K562 (cell line): ENCODE data around the gene WASF1. TPM values are rescaled to one million over a fixed set of nuclear protein-coding genes. Genes with fewer than 3 reads are reported as not detected.
A peak's percentile ranks its signal among the peaks of the same experiment; 100 is the strongest.

Source experiments
- ATF7 ChIP-seq: fragments of 450-650 bp; IDR thresholded peaks from 2 replicates; pipeline ENCODE4 v1.7.1; 2014; ENCODE audit warnings: mild to moderate bottlenecking, moderate library complexity
- FOXM1 ChIP-seq, 2 experiments: fragments of 450-650 bp in 1 of 2; sonication (generic) in 1 of 2; formaldehyde crosslinking in 1 of 2; IDR thresholded peaks; 2 replicates each; pipeline versions ENCODE4 v1.6.1 to v1.9.0; 2017 to 2022; ENCODE audit warnings: low read depth in 2 of 2, mild to moderate bottlenecking in 2 of 2, missing genetic modification reagents in 1 of 2, moderate library complexity in 1 of 2
- GABPA ChIP-seq: fragments of 200-800 bp; sonication (Bioruptor generic); conservative IDR thresholded peaks from 2 replicates; pipeline ENCODE4 v1.6.1; 2016; ENCODE audit warnings: low read depth, missing genetic modification characterization, missing compliant biosample characterization
- HCFC1 ChIP-seq: IDR thresholded peaks from 2 replicates; pipeline ENCODE4 v1.6.1; 2012; ENCODE audit warnings: low read depth, low read length, improper control_type of control experiment
- KLF1 ChIP-seq: fragments of 450-650 bp; IDR thresholded peaks from 2 replicates; pipeline ENCODE4 v1.6.1; 2016; ENCODE audit warnings: missing genetic modification characterization, missing compliant biosample characterization
- MTA1 ChIP-seq: fragments of 450-650 bp; IDR thresholded peaks from 2 replicates; pipeline ENCODE4 v1.6.1; 2017; ENCODE audit warnings: borderline replicate concordance
- TCF7L2 ChIP-seq: fragments of 150-350 bp; IDR thresholded peaks from 2 replicates; pipeline ENCODE4 v1.6.1; 2016; ENCODE audit warnings: low read depth, mild to moderate bottlenecking, low read length, moderate library complexity
- TEAD1 ChIP-seq, 2 experiments: fragments of 450-650 bp in 1 of 2; sonication (generic) in 1 of 2; formaldehyde crosslinking; IDR thresholded peaks; 2 replicates each; pipeline versions ENCODE4 v1.4.0 to v1.8.0; 2020 to 2022; ENCODE audit warnings: mild to moderate bottlenecking in 2 of 2, missing genetic modification reagents in 1 of 2
- U2AF1 ChIP-seq: fragments of 200-400 bp; formaldehyde crosslinking; optimal IDR thresholded peaks from 2 replicates; pipeline ENCODE3; 2017; ENCODE audit warnings: mild to moderate bottlenecking, low read depth, low read length, moderate library complexity
- polyA plus RNA-seq, 8 experiments: library from polyadenylated mRNA; depleted of rRNA in 4 of 8; stranded (reverse) in 5 of 8; unstranded in 3 of 8; fragments of >200 nt; fragmentation: Nextera tagmentation in 2 of 8; fragmentation: Illumina TruSeq in 1 of 8; extraction: Ambion mirVana in 2 of 8; extraction: Trizol in 1 of 8; gene quantifications; 2 replicates each; pipeline versions ENCODE4 v1.2.1 to v1.2.3, GENCODE V29; 2011 to 2014; ENCODE audit warnings: inconsistent platforms in 1 of 8, missing spikeins in 1 of 8
- total RNA-seq, 7 experiments: library from RNA; depleted of rRNA in 6 of 7; stranded (reverse); fragments of >200 nt in 6 of 7; fragmentation: Illumina TruSeq in 2 of 7; extraction: Trizol in 2 of 7; gene quantifications; 2 replicates each; pipeline versions ENCODE4 v1.2.1 to v1.2.3, GENCODE V29; 2011 to 2021; ENCODE audit warnings: low replicate concordance in 1 of 7
- TF ChIP-seq, protein P1 (sequence below), 3 experiments: fragments of 200-800 bp in 1 of 3; fragments of 250-450 bp in 1 of 3; fragments of 450-650 bp in 1 of 3; sonication (Bioruptor Pico) in 1 of 3; sonication (Bioruptor generic) in 1 of 3; formaldehyde crosslinking in 1 of 3; IDR thresholded peaks; 2 replicates each; pipeline versions ENCODE4 v1.6.1 to v1.8.0; 2016 to 2022; ENCODE audit warnings: mild to moderate bottlenecking in 2 of 3, missing genetic modification characterization in 2 of 3, missing compliant biosample characterization in 1 of 3, moderate library complexity in 1 of 3
- TF ChIP-seq, protein P2 (sequence below): sonication (generic); IDR thresholded peaks from 2 replicates; pipeline ENCODE4 v1.6.1; 2016
- TF ChIP-seq, protein P3 (sequence below): fragments of 200-800 bp; sonication (Bioruptor generic); IDR thresholded peaks from 2 replicates; pipeline ENCODE4 v1.6.1; 2017; ENCODE audit warnings: missing genetic modification characterization, missing compliant biosample characterization
- TF ChIP-seq, protein P4 (sequence below): fragments of 450-650 bp; IDR thresholded peaks from 2 replicates; pipeline ENCODE4 v1.6.1; 2018; ENCODE audit not compliant: partially characterized antibody

Gene WASF1
- total and polyA plus RNA-seq, 9 of the 15 experiments (the other 6 are each of a cell fraction or from before 2014, with no cell fraction given) = 2.1 to 18.2 (median 7.4) TPM

DNA sequence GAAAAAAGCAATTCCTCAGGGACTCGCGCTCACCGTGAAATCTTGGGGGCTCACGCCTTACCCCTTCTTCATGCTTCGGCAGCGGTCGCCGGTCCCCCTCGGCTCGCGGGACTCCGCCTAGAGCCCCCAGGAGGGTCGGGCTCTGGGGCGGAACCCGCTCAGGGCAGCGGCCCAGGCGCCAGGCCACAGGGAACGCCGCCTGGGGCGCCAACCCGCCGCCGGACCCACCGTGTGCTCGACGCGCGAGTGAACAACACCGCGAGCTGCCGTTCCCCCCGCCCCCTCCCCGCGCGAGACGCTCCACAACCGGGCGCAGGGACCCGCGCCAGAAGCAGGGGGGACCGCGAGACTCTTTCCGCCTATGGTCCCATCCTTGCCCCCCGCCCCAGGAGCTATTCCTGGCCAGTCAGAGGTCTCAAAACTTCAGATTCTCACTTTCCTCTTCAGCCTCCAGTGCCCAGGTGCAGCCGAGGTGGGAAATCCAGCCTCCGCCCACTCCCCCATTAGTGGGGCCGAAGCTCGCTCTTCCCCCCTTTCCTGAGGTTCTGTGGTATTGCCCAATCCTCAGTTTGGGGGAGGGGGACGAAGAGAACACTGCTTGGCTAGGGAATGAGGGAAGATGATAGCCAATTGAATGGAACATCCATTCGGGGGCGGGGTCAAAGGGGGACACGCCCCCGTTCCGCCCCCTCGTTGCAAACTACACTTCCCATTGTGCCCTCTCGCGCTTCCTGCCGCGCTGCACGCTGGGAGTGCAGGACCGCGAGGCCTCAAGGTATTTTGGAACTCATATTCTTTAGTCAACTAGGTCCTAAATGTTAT is at the start of gene WASF1 (continued):
- TF ChIP-seq, protein P1, sequence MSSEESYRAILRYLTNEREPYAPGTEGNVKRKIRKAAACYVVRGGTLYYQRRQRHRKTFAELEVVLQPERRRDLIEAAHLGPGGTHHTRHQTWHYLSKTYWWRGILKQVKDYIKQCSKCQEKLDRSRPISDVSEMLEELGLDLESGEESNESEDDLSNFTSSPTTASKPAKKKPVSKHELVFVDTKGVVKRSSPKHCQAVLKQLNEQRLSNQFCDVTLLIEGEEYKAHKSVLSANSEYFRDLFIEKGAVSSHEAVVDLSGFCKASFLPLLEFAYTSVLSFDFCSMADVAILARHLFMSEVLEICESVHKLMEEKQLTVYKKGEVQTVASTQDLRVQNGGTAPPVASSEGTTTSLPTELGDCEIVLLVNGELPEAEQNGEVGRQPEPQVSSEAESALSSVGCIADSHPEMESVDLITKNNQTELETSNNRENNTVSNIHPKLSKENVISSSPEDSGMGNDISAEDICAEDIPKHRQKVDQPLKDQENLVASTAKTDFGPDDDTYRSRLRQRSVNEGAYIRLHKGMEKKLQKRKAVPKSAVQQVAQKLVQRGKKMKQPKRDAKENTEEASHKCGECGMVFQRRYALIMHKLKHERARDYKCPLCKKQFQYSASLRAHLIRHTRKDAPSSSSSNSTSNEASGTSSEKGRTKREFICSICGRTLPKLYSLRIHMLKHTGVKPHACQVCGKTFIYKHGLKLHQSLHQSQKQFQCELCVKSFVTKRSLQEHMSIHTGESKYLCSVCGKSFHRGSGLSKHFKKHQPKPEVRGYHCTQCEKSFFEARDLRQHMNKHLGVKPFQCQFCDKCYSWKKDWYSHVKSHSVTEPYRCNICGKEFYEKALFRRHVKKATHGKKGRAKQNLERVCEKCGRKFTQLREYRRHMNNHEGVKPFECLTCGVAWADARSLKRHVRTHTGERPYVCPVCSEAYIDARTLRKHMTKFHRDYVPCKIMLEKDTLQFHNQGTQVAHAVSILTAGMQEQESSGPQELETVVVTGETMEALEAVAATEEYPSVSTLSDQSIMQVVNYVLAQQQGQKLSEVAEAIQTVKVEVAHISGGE (CRISPR knock-in tag; IDR thresholded peaks at IDR 0.05) = peak in 1 of 3 experiments; percentile 69; a peak in 2 of 6 replicates
- TF ChIP-seq ATF7 (peak; percentile 99), FOXM1 (IDR thresholded peaks at IDR 0.05; ENCODE audit: low read depth) (peak; percentile 47), FOXM1 (CRISPR knock-in tag; IDR thresholded peaks at IDR 0.05; ENCODE audit: low read depth) (no peak), GABPA (tag) (peak; percentile 95), TEAD1 (CRISPR knock-in tag; IDR thresholded peaks at IDR 0.05) (peak in 1 of 2 experiments; percentile 48; a peak in 2 of 4 replicates), TCF7L2 (peak; percentile 80), HCFC1 (peak; percentile 97), KLF1 (tag) (0 out of 2 replicates have a peak, but pooled peaks have one; percentile 31), MTA1 (peak; percentile 52; the same call in 1 of the 2 replicates), U2AF1 (peak; percentile 35)
- TF ChIP-seq, protein P2, sequence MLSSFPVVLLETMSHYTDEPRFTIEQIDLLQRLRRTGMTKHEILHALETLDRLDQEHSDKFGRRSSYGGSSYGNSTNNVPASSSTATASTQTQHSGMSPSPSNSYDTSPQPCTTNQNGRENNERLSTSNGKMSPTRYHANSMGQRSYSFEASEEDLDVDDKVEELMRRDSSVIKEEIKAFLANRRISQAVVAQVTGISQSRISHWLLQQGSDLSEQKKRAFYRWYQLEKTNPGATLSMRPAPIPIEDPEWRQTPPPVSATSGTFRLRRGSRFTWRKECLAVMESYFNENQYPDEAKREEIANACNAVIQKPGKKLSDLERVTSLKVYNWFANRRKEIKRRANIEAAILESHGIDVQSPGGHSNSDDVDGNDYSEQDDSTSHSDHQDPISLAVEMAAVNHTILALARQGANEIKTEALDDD = no peak
- TF ChIP-seq, protein P3, sequence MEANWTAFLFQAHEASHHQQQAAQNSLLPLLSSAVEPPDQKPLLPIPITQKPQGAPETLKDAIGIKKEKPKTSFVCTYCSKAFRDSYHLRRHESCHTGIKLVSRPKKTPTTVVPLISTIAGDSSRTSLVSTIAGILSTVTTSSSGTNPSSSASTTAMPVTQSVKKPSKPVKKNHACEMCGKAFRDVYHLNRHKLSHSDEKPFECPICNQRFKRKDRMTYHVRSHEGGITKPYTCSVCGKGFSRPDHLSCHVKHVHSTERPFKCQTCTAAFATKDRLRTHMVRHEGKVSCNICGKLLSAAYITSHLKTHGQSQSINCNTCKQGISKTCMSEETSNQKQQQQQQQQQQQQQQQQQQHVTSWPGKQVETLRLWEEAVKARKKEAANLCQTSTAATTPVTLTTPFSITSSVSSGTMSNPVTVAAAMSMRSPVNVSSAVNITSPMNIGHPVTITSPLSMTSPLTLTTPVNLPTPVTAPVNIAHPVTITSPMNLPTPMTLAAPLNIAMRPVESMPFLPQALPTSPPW (CRISPR knock-in tag) = peak; percentile 78
- TF ChIP-seq, protein P4, sequence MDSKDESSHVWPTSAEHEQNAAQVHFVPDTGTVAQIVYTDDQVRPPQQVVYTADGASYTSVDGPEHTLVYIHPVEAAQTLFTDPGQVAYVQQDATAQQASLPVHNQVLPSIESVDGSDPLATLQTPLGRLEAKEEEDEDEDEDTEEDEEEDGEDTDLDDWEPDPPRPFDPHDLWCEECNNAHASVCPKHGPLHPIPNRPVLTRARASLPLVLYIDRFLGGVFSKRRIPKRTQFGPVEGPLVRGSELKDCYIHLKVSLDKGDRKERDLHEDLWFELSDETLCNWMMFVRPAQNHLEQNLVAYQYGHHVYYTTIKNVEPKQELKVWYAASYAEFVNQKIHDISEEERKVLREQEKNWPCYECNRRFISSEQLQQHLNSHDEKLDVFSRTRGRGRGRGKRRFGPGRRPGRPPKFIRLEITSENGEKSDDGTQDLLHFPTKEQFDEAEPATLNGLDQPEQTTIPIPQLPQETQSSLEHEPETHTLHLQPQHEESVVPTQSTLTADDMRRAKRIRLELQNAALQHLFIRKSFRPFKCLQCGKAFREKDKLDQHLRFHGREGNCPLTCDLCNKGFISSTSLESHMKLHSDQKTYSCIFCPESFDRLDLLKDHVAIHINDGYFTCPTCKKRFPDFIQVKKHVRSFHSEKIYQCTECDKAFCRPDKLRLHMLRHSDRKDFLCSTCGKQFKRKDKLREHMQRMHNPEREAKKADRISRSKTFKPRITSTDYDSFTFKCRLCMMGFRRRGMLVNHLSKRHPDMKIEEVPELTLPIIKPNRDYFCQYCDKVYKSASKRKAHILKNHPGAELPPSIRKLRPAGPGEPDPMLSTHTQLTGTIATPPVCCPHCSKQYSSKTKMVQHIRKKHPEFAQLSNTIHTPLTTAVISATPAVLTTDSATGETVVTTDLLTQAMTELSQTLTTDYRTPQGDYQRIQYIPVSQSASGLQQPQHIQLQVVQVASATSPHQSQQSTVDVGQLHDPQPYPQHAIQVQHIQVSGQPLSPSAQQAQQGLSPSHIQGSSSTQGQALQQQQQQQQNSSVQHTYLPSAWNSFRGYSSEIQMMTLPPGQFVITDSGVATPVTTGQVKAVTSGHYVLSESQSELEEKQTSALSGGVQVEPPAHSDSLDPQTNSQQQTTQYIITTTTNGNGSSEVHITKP = peak; percentile 99
